HPDE6-E6E7 (cell line): ENCODE results near the gene ADAMTS5.

Experiments
- DNase-seq: peaks from one replicate; pipeline ENCODE4 v3.0.0; 2011; ENCODE audit warnings: missing footprints; ENCODE audit errors: extremely low spot score

ADAMTS5 gene

DNA sequence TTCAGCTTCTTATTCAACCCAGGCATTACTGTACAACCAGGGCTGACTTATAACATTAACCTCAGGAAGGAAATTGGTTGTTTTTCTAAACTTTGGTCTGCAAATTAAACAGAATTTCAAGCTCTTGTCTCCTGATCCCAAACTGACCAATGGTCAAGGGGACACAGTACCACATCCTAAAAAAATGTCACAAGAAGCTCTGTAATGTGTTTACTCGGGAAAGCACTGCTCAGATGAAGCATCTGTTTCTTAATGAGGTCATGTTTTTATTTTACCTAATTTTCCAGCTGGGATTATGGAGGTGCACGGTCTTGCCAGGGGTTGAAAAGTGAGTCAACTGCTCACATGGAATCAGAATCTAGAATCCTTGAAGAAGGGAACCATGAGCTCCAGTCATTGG is 18.7 kb downstream of the ADAMTS5 start:
- no peak for DNase-seq

DNA sequence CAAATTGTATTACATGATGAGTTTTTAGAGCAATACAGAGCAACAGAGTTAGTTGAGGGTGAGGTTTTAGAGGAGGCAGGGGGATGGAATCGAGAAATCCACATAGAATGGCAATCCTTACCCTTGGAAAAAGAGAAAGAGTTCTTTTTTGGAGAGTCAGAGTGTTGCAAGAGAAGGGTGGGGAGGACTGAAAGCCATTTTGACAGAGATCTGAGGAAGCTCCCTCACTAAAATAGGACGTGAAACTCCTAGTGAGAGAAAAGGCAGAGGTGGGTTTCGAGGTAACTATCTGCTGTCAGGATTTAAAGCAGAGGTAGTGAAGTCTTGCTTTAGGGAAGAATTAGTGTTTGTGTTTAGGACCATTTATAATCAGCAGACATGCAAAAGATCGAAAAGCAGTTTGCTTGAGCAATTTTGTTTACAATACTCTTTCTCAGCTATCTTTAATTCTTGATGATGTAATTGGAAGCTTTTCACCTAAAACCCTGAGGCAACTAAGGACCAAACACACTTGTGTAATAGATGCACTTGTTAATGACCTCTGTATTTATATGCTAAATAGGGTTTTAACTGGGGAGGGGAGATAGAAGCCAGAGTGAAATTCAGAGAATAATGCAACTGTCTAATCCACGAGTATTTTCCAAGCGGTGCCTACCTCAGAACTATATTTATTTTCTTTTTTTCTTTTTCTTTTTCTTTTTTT is 20.0 kb downstream of the ADAMTS5 start:
- DNase-seq: no peak

- DNase-seq: no peak
Observed at GRCh38 chr21:26945916-26946675, 20.8 kb downstream of the ADAMTS5 start.

DNA sequence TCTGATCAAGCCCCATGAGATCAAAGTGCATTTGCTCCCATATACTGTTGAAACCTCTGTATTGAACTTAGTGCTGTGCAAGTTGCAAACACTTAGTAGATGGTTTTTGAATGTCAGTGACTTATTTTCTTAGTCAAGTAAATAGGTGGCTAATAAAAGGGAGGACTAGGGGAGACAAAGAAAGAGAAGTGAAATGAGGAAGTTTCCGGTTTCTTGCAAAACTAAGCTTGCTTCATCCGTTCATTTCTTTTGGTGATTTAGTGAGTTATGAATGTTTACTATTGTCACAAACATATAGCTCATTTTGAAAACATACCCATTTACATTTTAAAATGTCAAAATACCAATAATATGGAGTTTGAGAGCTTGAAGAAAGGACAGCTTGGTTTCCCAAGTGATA is 23.0 kb downstream of the ADAMTS5 start:
- DNase-seq: no peak

DNA sequence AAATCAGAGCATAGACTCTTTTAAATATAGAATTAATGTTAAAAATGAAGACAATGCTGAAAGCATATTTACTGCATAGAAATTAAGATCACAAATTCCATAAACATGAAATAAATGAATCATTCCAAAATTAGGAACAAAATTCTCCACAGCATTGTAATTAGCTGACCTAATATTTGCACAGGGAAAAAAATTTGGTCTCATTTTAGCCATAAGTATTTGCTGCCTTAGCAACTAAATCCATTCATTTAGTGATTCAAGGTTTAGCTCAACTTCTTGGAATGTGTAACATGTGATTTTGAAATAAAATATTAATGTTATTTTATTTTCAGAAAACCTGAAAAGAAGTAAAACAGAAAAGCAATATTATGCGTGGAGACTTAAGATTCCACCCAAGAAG is 25.5 kb downstream of the ADAMTS5 start:
- no peak for DNase-seq

- DNase-seq: no peak
Observed at GRCh38 chr21:26939601-26940111, 27.2 kb downstream of the ADAMTS5 start.

- no peak for DNase-seq
Observed at GRCh38 chr21:26936641-26937040, 30.2 kb downstream of the ADAMTS5 start.

- DNase-seq: no peak
Observed at GRCh38 chr21:26935977-26936376, 30.9 kb downstream of the ADAMTS5 start.

DNA sequence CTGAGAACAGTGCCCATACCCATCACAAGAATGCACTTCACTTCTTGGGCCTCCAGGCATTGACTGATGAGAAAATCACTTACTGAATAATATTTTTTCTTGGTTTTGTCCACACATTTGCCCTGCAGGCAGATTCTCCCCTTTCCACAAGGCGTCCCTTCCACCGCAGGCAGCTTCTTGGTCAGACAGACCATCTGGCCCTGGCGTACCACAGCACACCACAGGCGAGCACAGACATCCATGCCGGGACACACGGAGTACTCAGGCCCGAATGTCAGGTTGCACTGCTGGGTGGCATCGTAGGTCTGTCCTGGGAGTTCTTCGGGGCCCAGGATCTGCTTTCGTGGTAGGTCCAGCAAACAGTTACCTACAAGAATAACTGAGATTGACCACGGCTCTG is 32.5 kb downstream of the ADAMTS5 start:
- DNase-seq: no peak

DNA sequence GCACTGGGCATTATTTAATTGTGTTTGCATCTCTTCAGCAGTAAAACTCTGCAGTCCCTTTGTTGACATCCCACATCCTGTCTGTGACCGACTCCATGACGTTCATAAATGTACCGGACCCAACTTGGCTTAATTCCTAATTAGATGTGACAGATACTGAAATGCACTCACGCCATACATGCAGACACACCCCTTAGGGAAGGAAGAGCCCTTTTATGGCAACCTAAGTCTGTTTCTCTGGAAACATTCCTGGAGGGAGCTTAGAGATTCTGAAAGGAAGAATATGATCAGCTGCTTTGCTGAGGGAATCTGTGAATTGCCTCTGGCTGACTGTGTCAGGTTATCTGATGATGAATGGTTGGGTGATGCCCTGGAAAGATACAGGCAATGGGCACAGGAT is 33.4 kb downstream of the ADAMTS5 start:
- DNase-seq: no peak

DNA sequence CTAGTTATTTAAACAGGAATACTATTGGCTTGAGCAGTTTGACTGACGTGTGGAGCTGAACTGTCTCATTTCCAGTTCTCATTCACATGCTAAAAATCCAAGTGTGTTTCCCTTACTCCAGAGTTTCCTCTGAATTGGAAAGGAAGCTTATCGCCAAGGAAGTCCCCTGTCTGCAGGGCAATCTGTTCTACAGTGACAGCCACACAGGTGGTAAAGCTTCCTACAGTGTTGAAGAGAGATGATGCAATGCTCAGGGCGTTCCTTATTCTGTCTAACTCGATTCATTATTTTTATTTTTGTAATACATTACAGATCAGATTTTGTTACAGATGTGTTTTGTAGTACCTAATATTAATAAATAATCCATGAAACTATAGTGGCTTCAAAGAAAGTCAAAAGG is 41.3 kb downstream of the ADAMTS5 start:
- DNase-seq: no peak

DNA sequence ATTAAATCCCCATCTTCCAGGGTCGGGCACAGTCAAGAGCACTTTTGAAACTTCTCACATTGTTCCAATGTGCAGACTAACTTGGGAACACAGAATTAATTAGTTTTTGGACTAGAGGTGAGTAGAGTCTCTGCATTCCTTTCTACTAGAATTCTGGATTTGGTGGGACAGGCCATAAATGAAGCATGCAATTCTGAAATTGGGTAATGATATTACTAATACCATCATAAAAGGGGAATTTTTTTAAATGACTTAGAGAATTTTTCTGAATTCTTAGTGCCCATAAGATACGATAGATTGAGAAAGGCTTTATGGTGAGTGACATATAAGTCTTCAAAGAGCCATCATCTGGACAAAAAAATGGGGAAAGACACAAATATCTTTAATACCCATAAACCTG is 41.8 kb downstream of the ADAMTS5 start:
- DNase-seq: no peak

- no peak for DNase-seq
Observed at GRCh38 chr21:26923986-26924385, 42.9 kb downstream of the ADAMTS5 start.

DNA sequence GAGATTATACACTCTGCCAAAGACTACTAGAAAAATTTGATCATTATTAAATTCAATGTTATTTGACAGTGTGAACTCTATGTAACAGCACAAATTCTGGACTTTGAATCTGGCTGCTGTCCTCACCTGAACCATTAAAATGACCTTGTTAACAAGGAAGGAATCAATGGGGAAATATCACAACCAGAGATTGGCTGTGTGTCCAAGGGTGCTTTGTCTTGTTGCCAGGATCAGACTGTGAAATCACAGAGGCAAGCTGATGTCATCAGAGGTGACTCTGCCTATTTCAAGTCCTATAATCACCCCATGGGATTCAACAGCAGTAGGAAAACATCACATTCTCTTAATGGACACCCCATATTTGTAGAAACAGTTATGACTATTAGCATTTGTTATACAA is 46.8 kb downstream of the ADAMTS5 start:
- DNase-seq: no peak

DNA sequence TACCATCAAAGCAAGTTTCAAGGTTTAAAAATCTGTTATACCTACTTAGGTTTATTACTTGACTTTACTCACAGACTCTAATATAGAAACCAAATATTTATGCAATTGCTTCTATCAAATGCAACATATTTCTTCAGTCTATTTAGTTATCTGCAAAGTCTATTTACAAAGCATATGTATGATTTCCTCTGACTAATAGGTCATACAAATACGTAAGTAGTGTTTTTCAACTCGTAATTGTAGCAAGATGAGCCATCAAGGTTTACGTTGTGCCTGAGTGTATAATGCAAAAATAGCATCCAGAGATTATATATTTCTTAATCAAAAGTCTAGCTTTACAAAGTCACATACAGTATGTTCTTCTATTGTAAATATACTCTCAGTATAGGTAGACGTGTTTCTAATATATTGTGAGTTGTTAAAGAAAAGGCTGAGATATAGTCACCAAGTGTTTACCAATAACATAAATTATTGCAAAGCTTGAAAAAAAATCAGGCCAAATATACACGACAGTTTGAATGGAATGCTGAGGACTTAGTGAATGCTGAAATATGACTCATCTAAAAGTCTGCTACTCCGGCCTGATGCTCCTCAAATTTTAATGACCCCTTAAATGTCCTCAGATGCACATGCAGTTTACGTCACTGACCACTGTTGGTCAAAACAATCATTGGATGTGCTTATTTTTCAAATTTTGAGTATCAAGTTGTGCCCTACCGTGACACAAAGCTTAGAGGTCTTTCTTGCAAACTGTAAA is 48.4 kb downstream of the ADAMTS5 start:
- no peak for DNase-seq

GRCh38 chr21:26916799-26917198 is 50.1 kb downstream of the ADAMTS5 start:
- DNase-seq: no peak

DNA sequence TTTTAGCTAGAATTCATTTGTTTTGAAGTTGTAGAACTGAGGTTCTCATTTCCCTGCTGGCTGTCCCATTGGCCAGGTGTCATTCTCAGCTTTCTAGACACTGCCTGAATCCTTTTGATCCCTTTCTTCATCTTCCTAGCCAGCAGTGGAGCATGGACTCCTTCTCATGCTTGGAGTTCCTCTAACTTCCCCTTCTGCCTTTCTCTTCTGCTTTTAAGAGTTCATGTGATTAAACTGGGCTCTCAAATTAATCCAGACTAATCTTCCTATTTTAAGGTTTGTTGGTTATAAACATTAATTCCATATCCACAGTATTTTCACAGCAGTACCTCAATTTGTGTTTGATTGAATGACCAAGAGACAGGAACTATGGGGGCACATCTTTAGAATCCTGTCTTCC is 52.3 kb downstream of the ADAMTS5 start:
- DNase-seq: no peak

- DNase-seq: no peak
Observed at GRCh38 chr21:26912466-26912865, 54.4 kb downstream of the ADAMTS5 start.

GRCh38 chr21:26909972-26910371 is 56.9 kb downstream of the ADAMTS5 start:
- DNase-seq: no peak

- no peak for DNase-seq
Observed at GRCh38 chr21:26900980-26901379, 65.9 kb downstream of the ADAMTS5 start.

DNA sequence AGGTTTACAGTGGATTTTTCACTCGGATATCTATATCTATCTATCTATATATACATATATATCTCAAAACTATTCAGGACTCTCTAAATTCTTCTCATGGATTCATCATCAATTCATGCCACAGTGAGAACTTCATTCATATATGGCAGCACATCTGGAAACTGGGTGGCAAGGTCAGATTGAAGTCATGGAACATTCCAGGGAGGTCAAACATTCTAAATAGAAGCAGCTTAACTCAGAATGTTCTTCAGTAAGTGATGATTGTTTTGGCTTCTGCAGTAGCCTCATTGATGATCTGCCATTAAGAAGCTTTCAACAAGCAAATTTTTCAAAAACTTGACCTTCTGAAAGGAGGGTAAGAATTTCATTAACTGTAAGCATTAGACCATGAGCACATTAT is 74.7 kb downstream of the ADAMTS5 start:
- no peak for DNase-seq

DNA sequence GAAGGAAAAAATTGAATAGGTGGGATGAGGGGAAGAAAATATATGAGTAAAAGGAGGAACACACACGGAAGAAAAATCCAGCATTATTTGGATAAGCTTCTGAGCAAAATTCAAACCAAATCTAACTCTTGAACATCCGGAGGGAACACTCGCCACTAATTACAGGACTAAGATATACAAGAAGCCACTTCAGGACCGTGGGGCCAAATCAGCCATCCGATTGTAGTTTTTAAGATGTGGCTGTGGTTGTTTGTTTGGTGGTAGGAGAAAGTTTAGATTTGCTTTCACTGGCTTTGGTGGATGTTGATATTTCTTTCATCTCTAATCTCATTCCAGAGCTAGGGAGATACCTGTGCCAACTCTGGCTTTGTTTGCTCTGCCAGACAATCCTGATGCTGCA is 78.0 kb downstream of the ADAMTS5 start:
- DNase-seq: no peak

- no peak for DNase-seq
Observed at GRCh38 chr21:26888256-26888655, 78.6 kb downstream of the ADAMTS5 start.
